ENCODE measurements around the gene HMBS.
"Not testable (repeated sequence)": the region's sequence is repeated elsewhere in the genome, so short reads cannot be mapped to it uniquely, and the experiment has no call there.

Gene HMBS

DNA sequence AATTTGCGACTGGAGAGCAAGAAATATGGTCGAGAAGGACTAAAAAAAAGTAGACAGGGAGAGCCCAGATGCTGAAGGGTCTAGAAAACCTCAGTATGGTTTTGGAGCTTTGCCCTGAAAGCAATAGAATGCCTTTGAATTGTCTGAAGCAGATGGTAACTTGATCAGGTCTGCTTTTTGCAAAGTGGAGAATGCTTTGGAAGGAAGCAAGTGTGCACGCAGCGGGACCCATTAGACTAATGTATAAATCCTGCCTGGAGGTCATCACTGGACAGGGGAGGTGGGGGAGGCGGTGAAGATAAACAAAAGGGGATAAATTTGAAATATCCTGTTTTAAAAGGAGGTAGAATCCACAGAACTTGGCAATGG lies 35.9 kb downstream of the HMBS start:
- Histone ChIP-seq H3K4me3 (ENCODE audit: low read length in 2 of 2) (peak overlapping the region; percentile 61 to 100), H3K36me3 (ENCODE audit: control insufficient read depth in 2 of 2, insufficient read depth in 2 of 2, low read length in 2 of 2) (peaks cover 8 to 9% of the 10 kb centered on the region in 2 donors), H3K9ac (ENCODE audit: low read length in 2 of 2) (peak overlapping the region; percentile 72 to 83), H3K27me3 (ENCODE audit: control insufficient read depth in 1 of 2, insufficient read depth in 2 of 2, low read length in 2 of 2) (no peaks in the 10 kb centered on the region), H3K4me1 (ENCODE audit: control insufficient read depth, insufficient read depth, low read length) (peaks cover 14% of the 10 kb centered on the region), H3K27ac (ENCODE audit: low read length) (peak overlapping the region; percentile 76), H3K9me3 (ENCODE audit: control insufficient read depth in 2 of 2, low read length in 2 of 2) (no peaks in the 10 kb centered on the region)

DNA sequence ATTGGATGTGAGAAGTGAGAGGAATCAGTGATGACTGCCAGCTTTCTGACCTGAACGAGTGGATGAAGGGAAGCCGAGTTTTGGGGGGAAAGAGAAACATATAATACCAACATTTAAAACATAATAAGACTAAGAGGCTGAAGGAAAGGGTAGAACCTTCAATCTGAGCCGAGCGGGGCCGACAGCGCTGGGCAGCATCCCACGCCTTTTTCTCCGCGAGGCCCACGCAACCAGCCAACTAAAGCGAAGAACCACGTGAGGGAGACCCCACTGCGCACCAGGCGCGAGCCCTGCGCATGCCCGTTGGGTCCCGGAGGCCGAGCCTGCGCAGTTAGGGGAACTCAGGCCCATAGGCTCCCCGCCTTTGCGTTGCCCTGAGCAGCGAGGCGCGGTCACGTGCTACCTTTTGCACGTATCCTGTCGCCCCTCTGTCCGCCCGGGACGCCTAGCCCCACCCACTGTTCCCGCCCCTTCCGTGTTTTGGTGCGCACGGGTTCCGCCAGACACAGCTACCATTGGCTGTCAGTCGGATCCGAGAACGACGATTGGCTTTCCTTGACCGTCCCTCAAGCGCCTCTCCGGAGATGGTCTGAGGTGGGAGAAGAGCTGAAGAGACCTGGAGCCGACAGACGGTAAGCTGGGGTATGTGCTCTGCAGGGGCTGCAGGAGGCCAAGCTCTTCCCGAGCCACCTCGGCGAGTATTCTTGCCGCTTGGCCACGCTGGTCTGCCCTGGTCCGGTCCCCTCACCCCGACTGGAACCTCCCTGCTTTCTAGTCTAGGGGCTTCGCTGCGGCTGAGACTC lies 36.5 kb downstream of the HMBS start, which contains the start of gene HINFP:
Gene HINFP, plus strand, starts transcription at position 573 of the 803 bp plus-strand sequence. CDS start 5,365 bp downstream, outside the sequence.
- Histone ChIP-seq H3K9ac (ENCODE audit: low read length in 2 of 2) (peak within 1 kb of the TSS; percentile 85 to 95), H3K27ac (ENCODE audit: low read length) (peak within 1 kb of the TSS; percentile 76), H3K36me3 (ENCODE audit: control insufficient read depth in 2 of 2, insufficient read depth in 2 of 2, low read length in 2 of 2) (peaks cover 6 to 8% of the 10 kb centered on the region in 2 donors), H3K4me1 (ENCODE audit: control insufficient read depth, insufficient read depth, low read length) (peaks cover 14% of the 10 kb centered on the region), H3K27me3 (ENCODE audit: control insufficient read depth in 1 of 2, insufficient read depth in 2 of 2, low read length in 2 of 2) (no peaks in the 10 kb centered on the region), H3K4me3 (ENCODE audit: low read length in 2 of 2) (peak within 1 kb of the TSS; percentile 100), H3K9me3 (ENCODE audit: control insufficient read depth in 2 of 2, low read length in 2 of 2) (no peaks in the 10 kb centered on the region)

DNA sequence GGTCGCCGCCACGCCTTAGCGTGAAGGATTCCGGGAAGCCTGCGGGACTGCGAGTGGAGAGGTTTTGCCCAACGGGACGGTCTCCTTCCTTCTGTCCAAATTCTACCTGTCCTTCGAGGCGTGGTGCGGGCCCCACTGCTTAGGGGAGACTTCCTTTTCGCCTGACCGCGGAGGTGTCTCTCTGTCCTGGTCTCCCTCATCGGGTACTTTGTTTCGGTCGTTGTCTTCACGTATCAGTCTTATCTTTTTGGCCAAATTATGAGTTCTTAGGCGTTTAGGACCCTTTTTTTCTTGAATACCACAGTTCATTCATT lies 37.1 kb downstream of the HMBS start:
- Histone ChIP-seq H3K27me3 (ENCODE audit: control insufficient read depth in 1 of 2, insufficient read depth in 2 of 2, low read length in 2 of 2) (no peaks in the 10 kb centered on the region), H3K36me3 (ENCODE audit: control insufficient read depth in 2 of 2, insufficient read depth in 2 of 2, low read length in 2 of 2) (peaks cover 6 to 9% of the 10 kb centered on the region in 2 donors), H3K27ac (ENCODE audit: low read length) (peak overlapping the region; percentile 76), H3K4me1 (ENCODE audit: control insufficient read depth, insufficient read depth, low read length) (peaks cover 16% of the 10 kb centered on the region), H3K9me3 (ENCODE audit: control insufficient read depth in 2 of 2, low read length in 2 of 2) (no peaks in the 10 kb centered on the region), H3K4me3 (ENCODE audit: low read length in 2 of 2) (peak overlapping the region; percentile 100), H3K9ac (ENCODE audit: low read length in 2 of 2) (peak overlapping the region; percentile 85 to 95)

DNA sequence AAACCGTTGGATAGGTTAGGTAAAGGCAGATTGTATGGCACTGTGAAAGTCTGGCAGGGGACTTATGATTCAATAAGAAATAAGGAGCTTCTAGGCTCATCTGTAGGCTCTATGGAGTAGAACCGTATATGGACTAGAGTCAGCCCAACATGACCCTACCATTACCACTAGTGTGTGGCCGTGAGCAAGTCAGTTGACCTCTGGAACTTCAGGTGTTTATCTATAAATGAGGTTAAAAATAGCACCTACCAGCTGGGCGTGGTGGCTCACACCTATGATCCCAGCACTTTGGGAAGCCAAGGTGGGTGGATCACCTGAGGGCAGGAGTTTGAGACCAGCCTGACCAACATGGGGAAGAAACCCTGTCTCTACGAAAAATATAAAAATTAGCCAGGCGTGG lies 41.1 kb downstream of the HMBS start:
- Histone ChIP-seq H3K4me3 (ENCODE audit: low read length in 2 of 2) (no peak overlapping the region), H3K27ac (ENCODE audit: low read length) (no peak overlapping the region)

DNA sequence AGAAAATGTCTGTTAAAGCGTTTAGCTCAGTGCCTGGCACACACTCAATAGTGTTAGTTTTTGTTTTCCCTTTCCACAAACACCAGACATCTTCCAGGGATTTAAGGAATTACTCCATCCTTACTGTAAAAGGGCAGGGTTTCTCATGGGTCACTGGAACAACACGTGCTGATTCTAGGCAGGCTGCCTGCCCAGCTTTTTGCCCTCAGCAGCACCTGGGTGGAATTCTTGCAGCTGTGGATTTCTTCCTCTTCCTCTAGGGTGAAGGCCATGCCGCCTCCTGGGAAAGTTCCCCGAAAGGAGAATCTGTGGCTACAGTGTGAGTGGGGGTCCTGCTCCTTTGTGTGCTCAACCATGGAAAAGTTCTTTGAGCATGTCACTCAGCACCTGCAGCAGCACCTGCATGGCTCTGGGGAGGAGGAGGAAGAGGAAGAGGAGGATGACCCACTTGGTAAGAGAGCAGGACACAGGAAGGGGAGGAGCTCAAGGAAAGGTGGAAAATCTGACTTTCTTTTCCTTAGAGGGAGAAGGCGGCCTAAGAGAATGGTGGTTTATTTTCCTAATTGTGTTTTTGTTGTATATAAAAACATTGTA lies 42.1 kb downstream of the HMBS start:
- Histone ChIP-seq H3K4me1 (ENCODE audit: control insufficient read depth, insufficient read depth, low read length) (peaks cover 14% of the 10 kb centered on the region), H3K27me3 (ENCODE audit: control insufficient read depth in 1 of 2, insufficient read depth in 2 of 2, low read length in 2 of 2) (no peaks in the 10 kb centered on the region), H3K9me3 (ENCODE audit: control insufficient read depth in 2 of 2, low read length in 2 of 2) (no peaks in the 10 kb centered on the region), H3K9ac (ENCODE audit: low read length in 2 of 2) (peak overlapping the region in 1 of 2 donors; percentile 22), H3K27ac (ENCODE audit: low read length) (no peak overlapping the region), H3K4me3 (ENCODE audit: low read length in 2 of 2) (no peak overlapping the region), H3K36me3 (ENCODE audit: control insufficient read depth in 2 of 2, insufficient read depth in 2 of 2, low read length in 2 of 2) (peaks cover 26 to 28% of the 10 kb centered on the region in 2 donors)

More for the DNA sequence above, 41.1 kb downstream of the HMBS start:
- no peak overlapping the region for H3K9ac ChIP-seq (ENCODE audit: low read length in 2 of 2)
- no peaks in the 10 kb centered on the region for H3K9me3 ChIP-seq (ENCODE audit: control insufficient read depth in 2 of 2, low read length in 2 of 2)
- H3K27me3 ChIP-seq (ENCODE audit: control insufficient read depth in 1 of 2, insufficient read depth in 2 of 2, low read length in 2 of 2): no peaks in the 10 kb centered on the region
- peaks cover 15% of the 10 kb centered on the region for H3K4me1 ChIP-seq (ENCODE audit: control insufficient read depth, insufficient read depth, low read length)
- H3K36me3 ChIP-seq (ENCODE audit: control insufficient read depth in 2 of 2, insufficient read depth in 2 of 2, low read length in 2 of 2): peaks cover 17 to 23% of the 10 kb centered on the region in 2 donors

DNA sequence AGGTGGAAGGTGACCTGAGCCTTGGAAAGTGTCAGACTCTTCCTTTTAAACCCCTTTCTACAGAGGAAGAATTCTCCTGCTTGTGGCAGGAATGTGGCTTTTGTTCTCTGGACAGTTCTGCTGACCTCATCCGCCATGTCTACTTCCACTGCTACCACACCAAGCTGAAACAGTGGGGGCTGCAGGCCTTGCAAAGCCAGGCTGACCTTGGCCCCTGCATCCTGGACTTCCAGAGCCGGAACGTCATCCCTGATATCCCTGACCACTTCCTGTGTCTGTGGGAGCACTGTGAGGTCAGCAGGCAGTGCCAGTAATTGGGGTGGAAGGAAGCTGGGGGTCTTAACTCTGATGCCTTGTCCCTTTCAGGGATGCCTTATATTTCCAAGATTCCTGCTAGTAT lies 46.0 kb downstream of the HMBS start:
- peaks cover 4% of the 10 kb centered on the region for H3K4me1 ChIP-seq (ENCODE audit: control insufficient read depth, insufficient read depth, low read length)
- H3K27ac ChIP-seq (ENCODE audit: low read length): no peak overlapping the region
- no peak overlapping the region for H3K9ac ChIP-seq (ENCODE audit: low read length in 2 of 2)
- H3K27me3 ChIP-seq (ENCODE audit: control insufficient read depth in 1 of 2, insufficient read depth in 2 of 2, low read length in 2 of 2): no peaks in the 10 kb centered on the region
- H3K9me3 ChIP-seq (ENCODE audit: control insufficient read depth in 2 of 2, low read length in 2 of 2): no peaks in the 10 kb centered on the region
- peaks cover 39 to 44% of the 10 kb centered on the region in 2 donors for H3K36me3 ChIP-seq (ENCODE audit: control insufficient read depth in 2 of 2, insufficient read depth in 2 of 2, low read length in 2 of 2)
- H3K4me3 ChIP-seq (ENCODE audit: low read length in 2 of 2): no peak overlapping the region

DNA sequence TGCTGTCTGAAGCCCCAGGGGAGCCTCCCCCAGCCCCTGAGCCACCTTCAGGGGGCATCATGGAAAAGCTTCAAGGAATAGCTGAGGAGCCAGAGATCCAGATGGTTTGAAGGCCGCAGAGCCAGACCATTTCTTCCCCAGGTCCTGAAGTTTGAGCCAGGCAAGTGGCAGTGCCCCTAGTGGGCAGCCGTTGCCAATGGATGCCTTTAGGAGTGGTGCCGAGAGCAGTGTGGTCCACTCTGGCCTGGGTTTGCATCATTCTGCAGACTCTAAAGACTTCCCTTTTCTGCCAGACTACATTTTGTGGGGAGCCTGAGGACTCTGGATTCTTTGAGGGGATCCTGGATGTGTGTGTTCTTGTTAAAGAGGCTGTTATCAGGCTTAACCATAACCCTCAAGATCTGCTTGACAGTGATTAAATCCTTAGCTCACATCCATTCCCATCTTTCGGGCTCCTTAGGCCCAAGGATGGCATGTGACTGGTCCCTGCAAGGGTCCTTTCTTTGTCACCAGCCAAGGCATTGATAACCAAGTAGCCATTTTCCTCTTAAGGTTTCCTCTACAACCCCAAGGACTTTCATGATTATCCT lies 49.8 kb downstream of the HMBS start:
- Histone ChIP-seq H3K27me3 (ENCODE audit: control insufficient read depth in 1 of 2, insufficient read depth in 2 of 2, low read length in 2 of 2) (peaks cover 0 to 3% of the 10 kb centered on the region in 2 donors), H3K9ac (ENCODE audit: low read length in 2 of 2) (no peak overlapping the region), H3K4me3 (ENCODE audit: low read length in 2 of 2) (no peak overlapping the region), H3K4me1 (ENCODE audit: control insufficient read depth, insufficient read depth, low read length) (no peaks in the 10 kb centered on the region), H3K27ac (ENCODE audit: low read length) (no peak overlapping the region), H3K9me3 (ENCODE audit: control insufficient read depth in 2 of 2, low read length in 2 of 2) (no peaks in the 10 kb centered on the region), H3K36me3 (ENCODE audit: control insufficient read depth in 2 of 2, insufficient read depth in 2 of 2, low read length in 2 of 2) (peaks cover 36 to 42% of the 10 kb centered on the region in 2 donors)

DNA sequence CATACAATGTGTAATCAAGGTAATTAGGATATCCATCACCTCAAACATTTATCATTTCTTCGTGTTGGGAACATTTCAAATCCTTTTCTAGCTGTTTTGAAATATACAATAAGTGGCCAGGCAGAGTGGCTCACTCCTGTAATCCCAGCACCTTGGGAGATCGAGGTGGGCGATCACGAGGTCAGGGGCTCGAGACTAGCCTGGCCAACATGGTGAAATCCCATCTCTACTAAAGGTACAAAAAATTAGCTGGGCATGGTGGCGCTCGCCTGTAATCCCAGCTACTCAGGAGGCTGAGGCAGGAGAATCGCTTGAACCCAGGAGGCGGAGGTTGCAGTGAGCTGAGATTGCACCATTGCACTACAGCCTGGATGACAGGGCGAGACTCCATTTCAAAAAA lies 54.6 kb downstream of the HMBS start:
- H3K9me3 ChIP-seq (ENCODE audit: control insufficient read depth in 2 of 2, low read length in 2 of 2); H3K4me3 ChIP-seq (ENCODE audit: low read length in 2 of 2); H3K9ac ChIP-seq (ENCODE audit: low read length in 2 of 2); H3K27me3 ChIP-seq (ENCODE audit: control insufficient read depth in 1 of 2, insufficient read depth in 2 of 2, low read length in 2 of 2); H3K4me1 ChIP-seq (ENCODE audit: control insufficient read depth, insufficient read depth, low read length); H3K27ac ChIP-seq (ENCODE audit: low read length); H3K36me3 ChIP-seq (ENCODE audit: control insufficient read depth in 2 of 2, insufficient read depth in 2 of 2, low read length in 2 of 2): not testable (repeated sequence)

Data from stomach smooth muscle (tissue), 2 donors.